ENCODE data around the gene GAB2. TPM values are rescaled to one million over a fixed set of nuclear protein-coding genes. Genes with fewer than 3 reads are reported as not detected.

The GAB2 gene
- total and polyA plus RNA-seq, 2 of the 13 experiments (the other 11 are each of a cell fraction or from before 2014, with no cell fraction given) = 4.1 to 8.6 TPM

DNA sequence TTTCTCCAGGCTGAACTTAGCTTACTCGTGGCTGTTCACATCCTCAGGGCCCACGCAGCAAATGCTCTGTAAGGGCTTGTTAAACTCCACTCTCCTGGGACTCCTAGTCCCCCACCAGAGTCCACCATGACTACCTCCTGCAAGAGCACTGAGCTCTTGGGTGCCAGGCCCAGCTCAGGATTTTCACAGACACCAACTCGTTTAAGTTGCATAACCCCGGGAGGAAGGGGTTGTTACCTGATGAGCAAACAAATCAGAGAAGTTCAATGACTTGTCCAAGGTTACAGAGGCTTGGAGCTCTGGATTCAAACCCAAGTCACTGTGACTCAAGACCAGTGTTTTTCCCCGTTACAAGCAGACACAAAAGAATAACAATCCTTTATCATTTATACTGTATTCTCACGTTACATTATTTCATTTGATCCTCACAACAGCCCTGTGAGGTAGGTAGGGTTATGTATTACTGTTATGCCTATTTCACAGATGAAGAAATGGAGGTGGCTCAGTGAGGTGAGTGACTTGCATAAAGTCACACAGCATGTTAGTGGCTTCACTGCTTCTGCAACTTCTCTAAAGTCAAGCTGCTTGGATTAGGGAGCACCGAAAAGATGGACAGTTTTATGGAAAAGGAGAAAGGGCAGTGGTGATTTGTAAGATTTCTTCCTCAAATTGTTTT is 246.6 kb downstream of the GAB2 start (continued):
- TF ChIP-seq, protein P1, sequence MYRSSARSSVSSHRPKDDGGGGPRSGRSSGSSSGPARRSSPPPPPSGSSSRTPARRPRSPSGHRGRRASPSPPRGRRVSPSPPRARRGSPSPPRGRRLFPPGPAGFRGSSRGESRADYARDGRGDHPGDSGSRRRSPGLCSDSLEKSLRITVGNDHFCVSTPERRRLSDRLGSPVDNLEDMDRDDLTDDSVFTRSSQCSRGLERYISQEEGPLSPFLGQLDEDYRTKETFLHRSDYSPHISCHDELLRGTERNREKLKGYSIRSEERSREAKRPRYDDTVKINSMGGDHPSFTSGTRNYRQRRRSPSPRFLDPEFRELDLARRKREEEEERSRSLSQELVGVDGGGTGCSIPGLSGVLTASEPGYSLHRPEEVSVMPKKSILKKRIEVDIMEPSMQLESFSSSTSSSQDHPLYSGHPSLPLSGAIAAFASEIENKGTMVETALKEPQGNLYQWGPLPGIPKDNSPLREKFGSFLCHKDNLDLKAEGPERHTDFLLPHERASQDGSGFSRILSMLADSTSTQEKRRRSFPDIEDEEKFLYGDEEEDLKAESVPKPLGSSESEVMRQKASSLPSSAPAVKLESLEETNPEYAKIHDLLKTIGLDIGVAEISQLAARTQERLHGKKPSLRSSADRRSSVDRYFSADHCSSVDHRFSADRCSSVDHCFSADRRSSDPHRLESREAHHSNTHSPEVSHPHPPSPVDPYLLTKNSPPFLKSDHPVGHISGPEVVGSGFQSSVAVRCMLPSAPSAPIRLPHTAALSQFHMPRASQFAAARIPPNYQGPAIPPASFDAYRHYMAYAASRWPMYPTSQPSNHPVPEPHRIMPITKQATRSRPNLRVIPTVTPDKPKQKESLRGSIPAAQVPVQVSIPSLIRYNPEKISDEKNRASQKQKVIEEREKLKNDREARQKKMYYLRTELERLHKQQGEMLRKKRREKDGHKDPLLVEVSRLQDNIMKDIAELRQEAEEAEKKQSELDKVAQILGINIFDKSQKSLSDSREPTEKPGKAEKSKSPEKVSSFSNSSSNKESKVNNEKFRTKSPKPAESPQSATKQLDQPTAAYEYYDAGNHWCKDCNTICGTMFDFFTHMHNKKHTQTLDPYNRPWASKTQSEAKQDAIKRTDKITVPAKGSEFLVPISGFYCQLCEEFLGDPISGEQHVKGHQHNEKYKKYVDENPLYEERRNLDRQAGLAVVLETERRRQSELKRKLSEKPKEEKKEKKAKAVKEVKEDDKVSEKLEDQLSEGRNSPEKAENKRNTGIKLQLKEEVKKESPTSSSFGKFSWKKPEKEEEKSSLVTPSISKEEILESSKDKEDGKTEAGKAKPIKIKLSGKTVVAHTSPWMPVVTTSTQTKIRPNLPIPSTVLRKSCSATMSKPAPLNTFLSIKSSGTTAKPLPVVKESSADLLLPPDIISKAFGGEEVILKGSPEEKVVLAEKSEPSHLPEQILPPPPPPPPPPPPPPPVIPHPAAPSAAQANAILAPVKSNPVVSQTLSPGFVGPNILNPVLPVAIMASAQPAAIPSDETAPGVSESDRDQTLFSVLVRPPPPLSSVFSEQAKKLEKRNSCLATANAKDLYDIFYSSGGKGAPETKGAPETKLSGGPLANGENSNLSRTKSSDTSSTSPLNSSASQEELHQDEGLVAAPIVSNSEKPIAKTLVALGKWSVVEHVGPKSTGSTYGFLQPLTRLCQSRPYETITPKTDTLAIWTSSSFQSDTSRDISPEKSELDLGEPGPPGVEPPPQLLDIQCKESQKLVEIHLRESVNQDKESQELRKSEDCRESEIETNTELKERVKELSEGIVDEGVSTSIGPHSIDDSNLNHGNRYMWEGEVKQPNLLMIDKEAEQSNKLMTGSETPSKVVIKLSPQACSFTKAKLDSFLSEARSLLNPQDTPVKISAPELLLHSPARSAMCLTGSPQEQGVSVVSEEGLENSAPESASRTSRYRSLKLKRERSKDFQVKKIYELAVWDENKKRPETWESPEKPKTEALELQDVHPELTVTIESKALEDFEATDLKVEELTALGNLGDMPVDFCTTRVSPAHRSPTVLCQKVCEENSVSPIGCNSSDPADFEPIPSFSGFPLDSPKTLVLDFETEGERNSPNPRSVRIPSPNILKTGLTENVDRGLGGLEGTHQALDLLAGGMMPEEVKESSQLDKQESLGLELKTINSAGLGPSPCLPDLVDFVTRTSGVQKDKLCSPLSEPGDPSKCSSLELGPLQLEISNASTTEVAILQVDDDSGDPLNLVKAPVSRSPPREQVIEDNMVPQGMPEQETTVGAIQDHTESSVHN (CRISPR knock-in tag; IDR thresholded peaks at IDR 0.05) = no peak
- TF ChIP-seq, protein P2, sequence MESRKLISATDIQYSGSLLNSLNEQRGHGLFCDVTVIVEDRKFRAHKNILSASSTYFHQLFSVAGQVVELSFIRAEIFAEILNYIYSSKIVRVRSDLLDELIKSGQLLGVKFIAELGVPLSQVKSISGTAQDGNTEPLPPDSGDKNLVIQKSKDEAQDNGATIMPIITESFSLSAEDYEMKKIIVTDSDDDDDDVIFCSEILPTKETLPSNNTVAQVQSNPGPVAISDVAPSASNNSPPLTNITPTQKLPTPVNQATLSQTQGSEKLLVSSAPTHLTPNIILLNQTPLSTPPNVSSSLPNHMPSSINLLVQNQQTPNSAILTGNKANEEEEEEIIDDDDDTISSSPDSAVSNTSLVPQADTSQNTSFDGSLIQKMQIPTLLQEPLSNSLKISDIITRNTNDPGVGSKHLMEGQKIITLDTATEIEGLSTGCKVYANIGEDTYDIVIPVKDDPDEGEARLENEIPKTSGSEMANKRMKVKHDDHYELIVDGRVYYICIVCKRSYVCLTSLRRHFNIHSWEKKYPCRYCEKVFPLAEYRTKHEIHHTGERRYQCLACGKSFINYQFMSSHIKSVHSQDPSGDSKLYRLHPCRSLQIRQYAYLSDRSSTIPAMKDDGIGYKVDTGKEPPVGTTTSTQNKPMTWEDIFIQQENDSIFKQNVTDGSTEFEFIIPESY (CRISPR knock-in tag; IDR thresholded peaks at IDR 0.05) = no peak
- no peak for TF ChIP-seq CREM (IDR thresholded peaks at IDR 0.05)
- TF ChIP-seq CREM (CRISPR knock-in tag; IDR thresholded peaks at IDR 0.05) = no peak
- no peak for TF ChIP-seq YEATS4 (CRISPR knock-in tag; IDR thresholded peaks at IDR 0.05; ENCODE audit: borderline replicate concordance)
- peak; percentile 56; the same call in 1 of the 2 replicates for TF ChIP-seq ZMYM4 (CRISPR knock-in tag; IDR thresholded peaks at IDR 0.05)
- TF ChIP-seq CCAR2 (optimal IDR thresholded peaks at IDR 0.05; ENCODE audit: low read depth, low read length) = no peak
- TF ChIP-seq, protein P3, sequence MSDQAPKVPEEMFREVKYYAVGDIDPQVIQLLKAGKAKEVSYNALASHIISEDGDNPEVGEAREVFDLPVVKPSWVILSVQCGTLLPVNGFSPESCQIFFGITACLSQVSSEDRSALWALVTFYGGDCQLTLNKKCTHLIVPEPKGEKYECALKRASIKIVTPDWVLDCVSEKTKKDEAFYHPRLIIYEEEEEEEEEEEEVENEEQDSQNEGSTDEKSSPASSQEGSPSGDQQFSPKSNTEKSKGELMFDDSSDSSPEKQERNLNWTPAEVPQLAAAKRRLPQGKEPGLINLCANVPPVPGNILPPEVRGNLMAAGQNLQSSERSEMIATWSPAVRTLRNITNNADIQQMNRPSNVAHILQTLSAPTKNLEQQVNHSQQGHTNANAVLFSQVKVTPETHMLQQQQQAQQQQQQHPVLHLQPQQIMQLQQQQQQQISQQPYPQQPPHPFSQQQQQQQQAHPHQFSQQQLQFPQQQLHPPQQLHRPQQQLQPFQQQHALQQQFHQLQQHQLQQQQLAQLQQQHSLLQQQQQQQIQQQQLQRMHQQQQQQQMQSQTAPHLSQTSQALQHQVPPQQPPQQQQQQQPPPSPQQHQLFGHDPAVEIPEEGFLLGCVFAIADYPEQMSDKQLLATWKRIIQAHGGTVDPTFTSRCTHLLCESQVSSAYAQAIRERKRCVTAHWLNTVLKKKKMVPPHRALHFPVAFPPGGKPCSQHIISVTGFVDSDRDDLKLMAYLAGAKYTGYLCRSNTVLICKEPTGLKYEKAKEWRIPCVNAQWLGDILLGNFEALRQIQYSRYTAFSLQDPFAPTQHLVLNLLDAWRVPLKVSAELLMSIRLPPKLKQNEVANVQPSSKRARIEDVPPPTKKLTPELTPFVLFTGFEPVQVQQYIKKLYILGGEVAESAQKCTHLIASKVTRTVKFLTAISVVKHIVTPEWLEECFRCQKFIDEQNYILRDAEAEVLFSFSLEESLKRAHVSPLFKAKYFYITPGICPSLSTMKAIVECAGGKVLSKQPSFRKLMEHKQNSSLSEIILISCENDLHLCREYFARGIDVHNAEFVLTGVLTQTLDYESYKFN (CRISPR knock-in tag; conservative IDR thresholded peaks at IDR 0.05) = peak; percentile 44; the same call in 1 of the 2 replicates
- TF ChIP-seq ZFYVE20 (CRISPR knock-in tag; IDR thresholded peaks at IDR 0.05; ENCODE audit: borderline replicate concordance, low read depth) = no peak
- no peak for TF ChIP-seq ZNF234 (CRISPR knock-in tag; conservative IDR thresholded peaks at IDR 0.05)
- no peak for TF ChIP-seq ZNF782 (CRISPR knock-in tag; IDR thresholded peaks at IDR 0.05; ENCODE audit: borderline replicate concordance)
- TF ChIP-seq ZNF670 (CRISPR knock-in tag; IDR thresholded peaks at IDR 0.05; ENCODE audit: borderline replicate concordance) = 0 out of 2 replicates have a peak, but pooled peaks have one; percentile 43
- TF ChIP-seq ZNF772 (CRISPR knock-in tag; IDR thresholded peaks at IDR 0.05) = no peak
